ENCODE data around the gene MCC.

Gene MCC

GRCh38 chr5:113236536-113237288 lies 251.5 kb downstream of the MCC start:
- no peaks in the 10 kb centered on the region for H3K36me3 ChIP-seq (ENCODE audit: low read length)

GRCh38 chr5:113235884-113236283 lies 252.4 kb downstream of the MCC start:
- no peaks in the 10 kb centered on the region for H3K9me2 ChIP-seq (replicated peaks; ENCODE audit: insufficient read depth, low read length)
- H4K20me1 ChIP-seq (ENCODE audit: low read depth, low read length): no peaks in the 10 kb centered on the region
- TF ChIP-seq CTCF (IDR thresholded peaks at IDR 0.05; ENCODE audit: insufficient read depth, low read length, poor library complexity, severe bottlenecking): no peak
- no peak for TF ChIP-seq EZH2phosphoT487 (conservative IDR thresholded peaks at IDR 0.05; ENCODE audit: low read length)
- no peaks in the 10 kb centered on the region for H3F3A ChIP-seq (ENCODE audit: insufficient read depth)
- no peaks in the 10 kb centered on the region for H3K79me2 ChIP-seq (ENCODE audit: insufficient read depth, low read length)
- no peak overlapping the region for H2AFZ ChIP-seq (ENCODE audit: low read depth, low read length, severe bottlenecking)
- no peaks in the 10 kb centered on the region for H3K27me3 ChIP-seq (ENCODE audit: low read length)
- H3K4me2 ChIP-seq (ENCODE audit: low read depth, low read length, poor library complexity, severe bottlenecking): no peak overlapping the region
- H3K9me3 ChIP-seq (ENCODE audit: insufficient read depth, low read length): no peaks in the 10 kb centered on the region
- no peaks in the 10 kb centered on the region for H3K36me3 ChIP-seq (ENCODE audit: low read length)
- H3K27ac ChIP-seq (ENCODE audit: low read depth, low read length): no peak overlapping the region
- H3K9ac ChIP-seq (ENCODE audit: low read length): no peak overlapping the region
- no peak overlapping the region for H3K4me3 ChIP-seq (ENCODE audit: insufficient read depth, low read length, poor library complexity, severe bottlenecking)

More at GRCh38 chr5:113236536-113237288, 251.5 kb downstream of the MCC start:
- H2AFZ ChIP-seq (ENCODE audit: low read depth, low read length, severe bottlenecking): no peak overlapping the region
- TF ChIP-seq CTCF (IDR thresholded peaks at IDR 0.05; ENCODE audit: insufficient read depth, low read length, poor library complexity, severe bottlenecking): no peak
- TF ChIP-seq EZH2phosphoT487 (conservative IDR thresholded peaks at IDR 0.05; ENCODE audit: low read length): no peak
- no peak overlapping the region for H3K4me2 ChIP-seq (ENCODE audit: low read depth, low read length, poor library complexity, severe bottlenecking)
- no peaks in the 10 kb centered on the region for H3F3A ChIP-seq (ENCODE audit: insufficient read depth)
- H3K27ac ChIP-seq (ENCODE audit: low read depth, low read length): no peak overlapping the region
- no peaks in the 10 kb centered on the region for H4K20me1 ChIP-seq (ENCODE audit: low read depth, low read length)
- no peaks in the 10 kb centered on the region for H3K27me3 ChIP-seq (ENCODE audit: low read length)
- no peaks in the 10 kb centered on the region for H3K79me2 ChIP-seq (ENCODE audit: insufficient read depth, low read length)
- no peak overlapping the region for H3K9ac ChIP-seq (ENCODE audit: low read length)
- H3K9me3 ChIP-seq (ENCODE audit: insufficient read depth, low read length): no peaks in the 10 kb centered on the region
- no peaks in the 10 kb centered on the region for H3K9me2 ChIP-seq (replicated peaks; ENCODE audit: insufficient read depth, low read length)
- H3K4me3 ChIP-seq (ENCODE audit: insufficient read depth, low read length, poor library complexity, severe bottlenecking): no peak overlapping the region

GRCh38 chr5:113234546-113234945 lies 253.7 kb downstream of the MCC start:
- H4K20me1 ChIP-seq (ENCODE audit: low read depth, low read length): no peaks in the 10 kb centered on the region
- no peaks in the 10 kb centered on the region for H3K27me3 ChIP-seq (ENCODE audit: low read length)
- H3K9me3 ChIP-seq (ENCODE audit: insufficient read depth, low read length): no peaks in the 10 kb centered on the region
- H3K27ac ChIP-seq (ENCODE audit: low read depth, low read length): no peak overlapping the region
- H3K4me3 ChIP-seq (ENCODE audit: insufficient read depth, low read length, poor library complexity, severe bottlenecking): no peak overlapping the region
- H3K36me3 ChIP-seq (ENCODE audit: low read length): no peaks in the 10 kb centered on the region
- H3K9ac ChIP-seq (ENCODE audit: low read length): no peak overlapping the region
- H2AFZ ChIP-seq (ENCODE audit: low read depth, low read length, severe bottlenecking): no peak overlapping the region
- H3K9me2 ChIP-seq (replicated peaks; ENCODE audit: insufficient read depth, low read length): no peaks in the 10 kb centered on the region
- TF ChIP-seq EZH2phosphoT487 (conservative IDR thresholded peaks at IDR 0.05; ENCODE audit: low read length) (no peak), CTCF (IDR thresholded peaks at IDR 0.05; ENCODE audit: insufficient read depth, low read length, poor library complexity, severe bottlenecking) (no peak)
- H3K4me2 ChIP-seq (ENCODE audit: low read depth, low read length, poor library complexity, severe bottlenecking): no peak overlapping the region
- H3F3A ChIP-seq (ENCODE audit: insufficient read depth): no peaks in the 10 kb centered on the region
- no peaks in the 10 kb centered on the region for H3K79me2 ChIP-seq (ENCODE audit: insufficient read depth, low read length)
